Body of pancreas (tissue), 4 donors: ENCODE data around the gene COL26A1.

Experiments
- POLR2A ChIP-seq, 3 donors: fragments of 450-650 bp; IDR thresholded peaks; one replicate each; pipeline ENCODE4 v1.6.1; 2016; ENCODE audit warnings: antibody characterized with exemption in 3 of 3, mild to moderate bottlenecking in 2 of 3
- TF ChIP-seq, protein P1 (sequence below), 7 experiments: fragments of 450-650 bp in 4 of 7; fragments of 200-600 bp in 3 of 7; sonication (generic) in 3 of 7; IDR thresholded peaks; one replicate each; pipeline ENCODE4 v1.5.1; 2016 to 2019; ENCODE audit warnings: antibody characterized with exemption in 7 of 7

GRCh38 chr7:101400751-101401150 lies 38.1 kb downstream of the COL26A1 start:
- TF ChIP-seq, protein P1, sequence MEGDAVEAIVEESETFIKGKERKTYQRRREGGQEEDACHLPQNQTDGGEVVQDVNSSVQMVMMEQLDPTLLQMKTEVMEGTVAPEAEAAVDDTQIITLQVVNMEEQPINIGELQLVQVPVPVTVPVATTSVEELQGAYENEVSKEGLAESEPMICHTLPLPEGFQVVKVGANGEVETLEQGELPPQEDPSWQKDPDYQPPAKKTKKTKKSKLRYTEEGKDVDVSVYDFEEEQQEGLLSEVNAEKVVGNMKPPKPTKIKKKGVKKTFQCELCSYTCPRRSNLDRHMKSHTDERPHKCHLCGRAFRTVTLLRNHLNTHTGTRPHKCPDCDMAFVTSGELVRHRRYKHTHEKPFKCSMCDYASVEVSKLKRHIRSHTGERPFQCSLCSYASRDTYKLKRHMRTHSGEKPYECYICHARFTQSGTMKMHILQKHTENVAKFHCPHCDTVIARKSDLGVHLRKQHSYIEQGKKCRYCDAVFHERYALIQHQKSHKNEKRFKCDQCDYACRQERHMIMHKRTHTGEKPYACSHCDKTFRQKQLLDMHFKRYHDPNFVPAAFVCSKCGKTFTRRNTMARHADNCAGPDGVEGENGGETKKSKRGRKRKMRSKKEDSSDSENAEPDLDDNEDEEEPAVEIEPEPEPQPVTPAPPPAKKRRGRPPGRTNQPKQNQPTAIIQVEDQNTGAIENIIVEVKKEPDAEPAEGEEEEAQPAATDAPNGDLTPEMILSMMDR (IDR thresholded peaks at IDR 0.05), result no peak
- no peak for TF ChIP-seq POLR2A (IDR thresholded peaks at IDR 0.05)
